ENCODE results near the gene GRK1.

Gene GRK1

DNA sequence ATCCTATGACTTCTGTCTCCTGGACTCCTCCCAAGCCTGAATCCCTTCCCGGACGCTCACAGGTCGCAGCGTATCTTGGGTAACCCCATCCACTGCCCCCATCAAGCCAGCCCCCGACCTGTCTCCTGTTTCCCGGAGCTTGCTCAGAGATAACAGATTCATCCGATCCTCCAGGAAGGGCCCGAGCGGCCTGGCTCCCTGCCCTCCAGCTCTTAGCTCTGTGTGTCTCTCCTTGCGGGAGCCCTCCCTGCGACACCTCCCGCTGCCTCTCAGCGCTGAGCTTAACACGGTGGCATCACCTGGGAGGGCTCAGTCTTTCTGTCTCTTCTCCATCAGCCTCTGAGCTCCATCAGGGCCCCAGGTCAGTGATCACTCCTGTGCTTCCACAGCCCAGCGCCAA lies 87.7 kb downstream of the GRK1 start:
- 91 to 93% methylated on average over 10 to 15 of the region's 15 CpGs for WGBS, 2 experiments (ENCODE audit: insufficient coverage in 2 of 2)
- H3K4me3 ChIP-seq (ENCODE audit: extremely low read depth, insufficient read depth, low read length, poor library complexity, severe bottlenecking), result no peak overlapping the region

GRCh38 chr13:113756441-113757097 lies 89.5 kb downstream of the GRK1 start:
- Histone ChIP-seq H3K4me3 (ENCODE audit: extremely low read depth, insufficient read depth, low read length, poor library complexity, severe bottlenecking) (no peak overlapping the region), H3K27ac (ENCODE audit: low read depth, low read length, severe bottlenecking) (no peak overlapping the region), H3K4me1 (ENCODE audit: control insufficient read depth, insufficient read depth, low read length, poor library complexity, severe bottlenecking) (no peaks in the 10 kb centered on the region), H3K36me3 (ENCODE audit: control insufficient read depth, insufficient read depth, low read length) (no peaks in the 10 kb centered on the region), H3K9me3 (ENCODE audit: control insufficient read depth, low read length) (no peaks in the 10 kb centered on the region)
- WGBS, 2 experiments (ENCODE audit: insufficient coverage in 2 of 2), result 93 to 95% methylated on average over 20 of the region's 20 CpGs

More for the DNA sequence above, 87.7 kb downstream of the GRK1 start:
- H3K36me3 ChIP-seq (ENCODE audit: control insufficient read depth, insufficient read depth, low read length), result no peaks in the 10 kb centered on the region
- no peaks in the 10 kb centered on the region for H3K4me1 ChIP-seq (ENCODE audit: control insufficient read depth, insufficient read depth, low read length, poor library complexity, severe bottlenecking)
- no peak overlapping the region for H3K27ac ChIP-seq (ENCODE audit: low read depth, low read length, severe bottlenecking)
- H3K9me3 ChIP-seq (ENCODE audit: control insufficient read depth, low read length), result peaks cover 5% of the 10 kb centered on the region

- Histone ChIP-seq H3K9me3 (ENCODE audit: control insufficient read depth, low read length) (no peaks in the 10 kb centered on the region), H3K36me3 (ENCODE audit: control insufficient read depth, insufficient read depth, low read length) (no peaks in the 10 kb centered on the region), H3K4me1 (ENCODE audit: control insufficient read depth, insufficient read depth, low read length, poor library complexity, severe bottlenecking) (peaks cover 5% of the 10 kb centered on the region), H3K27ac (ENCODE audit: low read depth, low read length, severe bottlenecking) (no peak within 1 kb of the TSS), H3K4me3 (ENCODE audit: extremely low read depth, insufficient read depth, low read length, poor library complexity, severe bottlenecking) (peak within 1 kb of the TSS; percentile 51)
- 2 to 4% methylated on average over 46 to 72 of the region's 80 CpGs for WGBS, 2 experiments (ENCODE audit: insufficient coverage in 2 of 2)
Observed at GRCh38 chr13:113758651-113759524, 91.9 kb downstream of the GRK1 start, which contains the start of gene TMEM255B. TMEM255B (plus strand) TSS chr13:113759226; CDS start chr13:113759270, 44 bp downstream.

- Histone ChIP-seq H3K9me3 (ENCODE audit: control insufficient read depth, low read length) (no peaks in the 10 kb centered on the region), H3K27ac (ENCODE audit: low read depth, low read length, severe bottlenecking) (no peak overlapping the region), H3K4me1 (ENCODE audit: control insufficient read depth, insufficient read depth, low read length, poor library complexity, severe bottlenecking) (peaks cover 5% of the 10 kb centered on the region), H3K4me3 (ENCODE audit: extremely low read depth, insufficient read depth, low read length, poor library complexity, severe bottlenecking) (peak overlapping the region; percentile 51), H3K36me3 (ENCODE audit: control insufficient read depth, insufficient read depth, low read length) (no peaks in the 10 kb centered on the region)
- WGBS, 2 experiments (ENCODE audit: insufficient coverage in 2 of 2), result 1 to 3% methylated on average over 18 to 24 of the region's 26 CpGs
Observed at GRCh38 chr13:113759525-113760137, 92.6 kb downstream of the GRK1 start.

GRCh38 chr13:113761136-113761535 lies 94.1 kb downstream of the GRK1 start:
- no peak overlapping the region for H3K4me3 ChIP-seq (ENCODE audit: extremely low read depth, insufficient read depth, low read length, poor library complexity, severe bottlenecking)
- peaks cover 5% of the 10 kb centered on the region for H3K4me1 ChIP-seq (ENCODE audit: control insufficient read depth, insufficient read depth, low read length, poor library complexity, severe bottlenecking)
- H3K9me3 ChIP-seq (ENCODE audit: control insufficient read depth, low read length), result no peaks in the 10 kb centered on the region
- H3K27ac ChIP-seq (ENCODE audit: low read depth, low read length, severe bottlenecking), result no peak overlapping the region
- 95 to 100% methylated on average over 4 to 6 of the region's 7 CpGs for WGBS, 2 experiments (ENCODE audit: insufficient coverage in 2 of 2)
- no peaks in the 10 kb centered on the region for H3K36me3 ChIP-seq (ENCODE audit: control insufficient read depth, insufficient read depth, low read length)

DNA sequence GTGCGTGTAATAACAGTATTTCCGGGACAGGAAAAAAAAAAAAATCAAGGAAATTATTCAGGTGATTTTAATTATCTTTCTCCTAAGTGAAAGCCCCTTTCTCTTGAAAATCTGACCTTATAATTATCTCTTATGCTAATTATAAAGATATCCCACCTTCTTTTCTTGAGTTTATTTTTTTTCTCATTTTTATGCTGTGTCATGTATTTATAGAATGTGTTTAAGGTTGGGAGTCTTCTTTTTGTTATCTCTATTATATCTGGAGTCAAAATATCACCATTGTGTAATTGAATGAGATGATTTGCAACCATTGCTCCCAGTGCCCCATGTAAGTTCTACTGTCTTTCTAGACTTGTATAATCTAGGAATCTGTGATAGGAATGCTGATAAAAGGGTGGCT lies 95.1 kb downstream of the GRK1 start:
- no peaks in the 10 kb centered on the region for H3K9me3 ChIP-seq (ENCODE audit: control insufficient read depth, low read length)
- no peak overlapping the region for H3K27ac ChIP-seq (ENCODE audit: low read depth, low read length, severe bottlenecking)
- no CpG with 5 or more reads among the region's 2 CpGs for WGBS, 2 experiments (ENCODE audit: insufficient coverage in 2 of 2)
- peaks cover 5% of the 10 kb centered on the region for H3K4me1 ChIP-seq (ENCODE audit: control insufficient read depth, insufficient read depth, low read length, poor library complexity, severe bottlenecking)
- no peak overlapping the region for H3K4me3 ChIP-seq (ENCODE audit: extremely low read depth, insufficient read depth, low read length, poor library complexity, severe bottlenecking)
- H3K36me3 ChIP-seq (ENCODE audit: control insufficient read depth, insufficient read depth, low read length), result no peaks in the 10 kb centered on the region

GRCh38 chr13:113762538-113762937 lies 95.5 kb downstream of the GRK1 start:
- Histone ChIP-seq H3K4me1 (ENCODE audit: control insufficient read depth, insufficient read depth, low read length, poor library complexity, severe bottlenecking) (peaks cover 5% of the 10 kb centered on the region), H3K36me3 (ENCODE audit: control insufficient read depth, insufficient read depth, low read length) (no peaks in the 10 kb centered on the region), H3K27ac (ENCODE audit: low read depth, low read length, severe bottlenecking) (no peak overlapping the region), H3K4me3 (ENCODE audit: extremely low read depth, insufficient read depth, low read length, poor library complexity, severe bottlenecking) (no peak overlapping the region), H3K9me3 (ENCODE audit: control insufficient read depth, low read length) (no peaks in the 10 kb centered on the region)
- 52 to 78% methylated on average over 4 to 7 of the region's 11 CpGs for WGBS, 2 experiments (ENCODE audit: insufficient coverage in 2 of 2)

- Histone ChIP-seq H3K36me3 (ENCODE audit: control insufficient read depth, insufficient read depth, low read length) (no peaks in the 10 kb centered on the region), H3K4me1 (ENCODE audit: control insufficient read depth, insufficient read depth, low read length, poor library complexity, severe bottlenecking) (peaks cover 5% of the 10 kb centered on the region), H3K9me3 (ENCODE audit: control insufficient read depth, low read length) (no peaks in the 10 kb centered on the region), H3K27ac (ENCODE audit: low read depth, low read length, severe bottlenecking) (no peak overlapping the region), H3K4me3 (ENCODE audit: extremely low read depth, insufficient read depth, low read length, poor library complexity, severe bottlenecking) (no peak overlapping the region)
- 79 to 83% methylated on average over 7 of the region's 13 CpGs for WGBS, 2 experiments (ENCODE audit: insufficient coverage in 2 of 2)
Observed at GRCh38 chr13:113763254-113763653, 96.2 kb downstream of the GRK1 start.

- Histone ChIP-seq H3K27ac (ENCODE audit: low read depth, low read length, severe bottlenecking) (no peak overlapping the region), H3K36me3 (ENCODE audit: control insufficient read depth, insufficient read depth, low read length) (no peaks in the 10 kb centered on the region), H3K4me1 (ENCODE audit: control insufficient read depth, insufficient read depth, low read length, poor library complexity, severe bottlenecking) (peaks cover 5% of the 10 kb centered on the region), H3K4me3 (ENCODE audit: extremely low read depth, insufficient read depth, low read length, poor library complexity, severe bottlenecking) (no peak overlapping the region), H3K9me3 (ENCODE audit: control insufficient read depth, low read length) (no peaks in the 10 kb centered on the region)
- 82 to 89% methylated on average over 20 to 23 of the region's 25 CpGs for WGBS, 2 experiments (ENCODE audit: insufficient coverage in 2 of 2)
Observed at GRCh38 chr13:113763961-113764792, 97.2 kb downstream of the GRK1 start.
